PC-9 (cell line): ENCODE results near the gene CENPV. TPM values are rescaled to one million over a fixed set of nuclear protein-coding genes. Genes with fewer than 3 reads are reported as not detected.

Experiments
- BruUV-seq: library from RNA; stranded (reverse); fragments of 400-500 nt; replicated peaks from 2 replicates; lab custom pipeline; 2021; lab: Mats Ljungman, UMichigan
- CTCF ChIA-PET: fragments of 300-600 bp; sonication (Branson Sonifier 250); formaldehyde crosslinking; loops from one replicate; lab custom pipeline; 2022; ENCODE audit warnings: antibody characterized with exemption; lab: Charles Lee
- POLR2A ChIA-PET: fragments of 300-600 bp; sonication (Branson Sonifier 250); formaldehyde crosslinking; loops from one replicate; lab custom pipeline; 2022; ENCODE audit warnings: antibody characterized with exemption; ENCODE audit not compliant: unreplicated experiment; lab: Charles Lee
- DNase-seq, 2 experiments: peaks; one replicate each; pipeline versions ENCODE4 v3.0.0 to v3.0.0-alpha.2; 2015 to 2022; ENCODE audit warnings: mixed read lengths in 1 of 2
- H2AFZ ChIP-seq: fragments of 200-600 bp; sonication (generic); 2 replicates; pipeline ENCODE4 v1.8.1; 2017; ENCODE audit warnings: antibody characterized with exemption
- H3F3A ChIP-seq: fragments of 200-600 bp; sonication (generic); 2 replicates; pipeline ENCODE4 v1.8.1; 2017; ENCODE audit warnings: antibody characterized with exemption, mild to moderate bottlenecking, low read depth; ENCODE audit not compliant: insufficient read depth
- H3K27ac ChIP-seq: fragments of 200-600 bp; sonication (generic); 2 replicates; pipeline ENCODE4 v1.6.1; 2016; ENCODE audit warnings: mixed run types
- H3K27me3 ChIP-seq: fragments of 200-600 bp; sonication (generic); 2 replicates; pipeline ENCODE4 v1.6.1; 2016; ENCODE audit warnings: low read depth, mixed run types; ENCODE audit not compliant: insufficient read depth
- H3K36me3 ChIP-seq: fragments of 200-600 bp; sonication (generic); 2 replicates; pipeline ENCODE4 v1.6.1; 2016; ENCODE audit warnings: low read depth, mixed run types
- H3K4me1 ChIP-seq: fragments of 200-600 bp; sonication (generic); replicated peaks from 2 replicates; pipeline ENCODE4 v1.6.1; 2016; ENCODE audit warnings: mixed run types; ENCODE audit not compliant: insufficient read depth
- H3K4me2 ChIP-seq: fragments of 200-600 bp; sonication (generic); 2 replicates; pipeline ENCODE4 v1.6.1; 2017; ENCODE audit warnings: mixed run types
- H3K4me3 ChIP-seq: fragments of 200-600 bp; sonication (generic); 2 replicates; pipeline ENCODE4 v1.6.1; 2016; ENCODE audit warnings: mixed run types
- H3K79me2 ChIP-seq: fragments of 200-600 bp; sonication (generic); 2 replicates; pipeline ENCODE4 v1.6.1; 2017; ENCODE audit warnings: low read depth, mixed run types
- H3K9me2 ChIP-seq: fragments of 200-600 bp; sonication (generic); 2 replicates; pipeline ENCODE4 v1.8.1; 2017; ENCODE audit warnings: mild to moderate bottlenecking; ENCODE audit not compliant: insufficient read depth
- H3K9me3 ChIP-seq: fragments of 200-600 bp; sonication (generic); 2 replicates; pipeline ENCODE4 v1.8.1; 2016; ENCODE audit warnings: low read depth; ENCODE audit not compliant: insufficient read depth
- H4K20me1 ChIP-seq: fragments of 200-600 bp; sonication (generic); 2 replicates; pipeline ENCODE4 v1.8.1; 2017; ENCODE audit not compliant: insufficient read depth
- EZH2 ChIP-seq: fragments of 200-600 bp; sonication (generic); IDR thresholded peaks from 2 replicates; pipeline ENCODE4 v1.8.0; 2017; ENCODE audit warnings: antibody characterized with exemption, low read depth
- intact Hi-C: fragments of 100-400 bp; cut with micrococcal nuclease; formaldehyde crosslinking; loops from one replicate; pipeline ENCODE4 v1.10.0; 2022; ENCODE audit not compliant: unreplicated experiment
- total RNA-seq: library from RNA; stranded (reverse); gene quantifications from 2 replicates; pipeline ENCODE4 v1.2.3, GENCODE V29; 2021
- TF ChIP-seq, protein P1 (sequence below): fragments of 200-600 bp; sonication (generic); conservative IDR thresholded peaks from 2 replicates; pipeline ENCODE4 v1.6.1; 2017; ENCODE audit warnings: mixed run types, antibody characterized with exemption, mild to moderate bottlenecking, moderate library complexity

The CENPV gene
- total RNA-seq, 1 experiment from 2014 or later = 12.6 TPM

DNA sequence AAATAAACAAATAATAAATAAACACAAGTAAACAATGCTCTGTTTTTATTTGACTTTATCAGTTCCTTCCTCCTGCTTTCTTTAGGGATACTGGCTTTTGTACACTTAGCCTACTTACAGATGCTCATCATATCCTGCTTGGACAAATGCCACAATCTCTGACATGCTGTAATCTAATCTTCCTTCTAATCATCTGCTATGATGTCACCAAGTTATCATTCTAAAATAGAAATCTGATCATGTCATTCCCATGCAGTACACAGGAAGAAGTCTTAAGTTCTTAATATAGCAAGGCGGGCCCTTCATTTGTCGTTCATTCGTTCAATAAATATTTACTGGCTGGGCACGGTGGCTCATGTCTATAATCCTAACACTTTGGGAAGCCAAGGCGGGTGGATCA lies 18.5 kb upstream of the CENPV start:
- no peaks in the 10 kb centered on the region for H4K20me1 ChIP-seq
- ChIA-PET CTCF (no interaction called here), POLR2A (no interaction called here)
- no TSS peak for BruUV-seq
- H3K27me3 ChIP-seq = no peaks in the 10 kb centered on the region
- no peak overlapping the region for H3K27ac ChIP-seq
- no peak overlapping the region for H3K4me3 ChIP-seq
- no peaks in the 10 kb centered on the region for H3K9me2 ChIP-seq
- H3K79me2 ChIP-seq = no peaks in the 10 kb centered on the region
- TF ChIP-seq, protein P1, sequence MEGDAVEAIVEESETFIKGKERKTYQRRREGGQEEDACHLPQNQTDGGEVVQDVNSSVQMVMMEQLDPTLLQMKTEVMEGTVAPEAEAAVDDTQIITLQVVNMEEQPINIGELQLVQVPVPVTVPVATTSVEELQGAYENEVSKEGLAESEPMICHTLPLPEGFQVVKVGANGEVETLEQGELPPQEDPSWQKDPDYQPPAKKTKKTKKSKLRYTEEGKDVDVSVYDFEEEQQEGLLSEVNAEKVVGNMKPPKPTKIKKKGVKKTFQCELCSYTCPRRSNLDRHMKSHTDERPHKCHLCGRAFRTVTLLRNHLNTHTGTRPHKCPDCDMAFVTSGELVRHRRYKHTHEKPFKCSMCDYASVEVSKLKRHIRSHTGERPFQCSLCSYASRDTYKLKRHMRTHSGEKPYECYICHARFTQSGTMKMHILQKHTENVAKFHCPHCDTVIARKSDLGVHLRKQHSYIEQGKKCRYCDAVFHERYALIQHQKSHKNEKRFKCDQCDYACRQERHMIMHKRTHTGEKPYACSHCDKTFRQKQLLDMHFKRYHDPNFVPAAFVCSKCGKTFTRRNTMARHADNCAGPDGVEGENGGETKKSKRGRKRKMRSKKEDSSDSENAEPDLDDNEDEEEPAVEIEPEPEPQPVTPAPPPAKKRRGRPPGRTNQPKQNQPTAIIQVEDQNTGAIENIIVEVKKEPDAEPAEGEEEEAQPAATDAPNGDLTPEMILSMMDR = no peak
- TF ChIP-seq EZH2 = no peak
- no peak for DNase-seq
- H2AFZ ChIP-seq = no peak overlapping the region
- no peaks in the 10 kb centered on the region for H3K9me3 ChIP-seq
- no peaks in the 10 kb centered on the region for H3K36me3 ChIP-seq
- H3F3A ChIP-seq = no peaks in the 10 kb centered on the region
- H3K4me2 ChIP-seq = no peak overlapping the region
- no peaks in the 10 kb centered on the region for H3K4me1 ChIP-seq
- intact Hi-C loops = no loop called here

DNA sequence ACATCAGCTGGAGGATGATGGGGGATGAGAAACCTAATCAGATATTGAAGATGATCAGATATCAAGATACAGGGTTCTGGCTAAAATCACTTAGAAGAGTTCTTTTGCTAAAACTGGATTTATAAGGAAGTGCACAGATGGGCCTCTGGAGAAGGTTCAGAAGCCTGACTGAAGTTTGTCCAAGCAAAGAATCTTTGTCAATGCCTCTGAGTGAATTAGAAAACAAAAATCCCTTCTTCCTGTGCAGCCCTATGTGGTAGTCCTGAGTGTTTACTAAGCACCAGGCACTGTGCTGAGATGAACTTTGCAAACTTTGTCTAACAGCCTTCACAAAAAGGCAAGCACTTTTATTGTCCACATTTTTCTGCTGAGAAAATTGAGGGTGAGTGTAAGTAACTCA lies 11.4 kb upstream of the CENPV start:
- Histone ChIP-seq H4K20me1 (no peaks in the 10 kb centered on the region), H3K4me1 (no peaks in the 10 kb centered on the region), H3F3A (no peaks in the 10 kb centered on the region), H3K27me3 (no peaks in the 10 kb centered on the region), H3K4me2 (no peak overlapping the region), H2AFZ (no peak overlapping the region), H3K9me3 (no peaks in the 10 kb centered on the region), H3K36me3 (no peaks in the 10 kb centered on the region), H3K4me3 (no peak overlapping the region), H3K79me2 (no peaks in the 10 kb centered on the region), H3K27ac (no peak overlapping the region), H3K9me2 (no peaks in the 10 kb centered on the region)
- intact Hi-C loops = loop anchor here (10.0 kb wide), 1 partner anchor 220 kb away; no protein-coding TSS in a partner anchor
- no TSS peak for BruUV-seq
- TF ChIP-seq EZH2 = no peak
- TF ChIP-seq, protein P1 = no peak
- DNase-seq = no peak
- POLR2A ChIA-PET = interaction anchor here (0.5 to 1.2 kb wide), 2 partner anchors 75 to 77 kb away, joined by 4 read pairs; no protein-coding TSS in a partner anchor
- CTCF ChIA-PET = interaction anchor here (1.4 to 1.7 kb wide), 2 partner anchors 20 to 50 kb away, joined by 4 to 5 read pairs; no protein-coding TSS in a partner anchor

DNA sequence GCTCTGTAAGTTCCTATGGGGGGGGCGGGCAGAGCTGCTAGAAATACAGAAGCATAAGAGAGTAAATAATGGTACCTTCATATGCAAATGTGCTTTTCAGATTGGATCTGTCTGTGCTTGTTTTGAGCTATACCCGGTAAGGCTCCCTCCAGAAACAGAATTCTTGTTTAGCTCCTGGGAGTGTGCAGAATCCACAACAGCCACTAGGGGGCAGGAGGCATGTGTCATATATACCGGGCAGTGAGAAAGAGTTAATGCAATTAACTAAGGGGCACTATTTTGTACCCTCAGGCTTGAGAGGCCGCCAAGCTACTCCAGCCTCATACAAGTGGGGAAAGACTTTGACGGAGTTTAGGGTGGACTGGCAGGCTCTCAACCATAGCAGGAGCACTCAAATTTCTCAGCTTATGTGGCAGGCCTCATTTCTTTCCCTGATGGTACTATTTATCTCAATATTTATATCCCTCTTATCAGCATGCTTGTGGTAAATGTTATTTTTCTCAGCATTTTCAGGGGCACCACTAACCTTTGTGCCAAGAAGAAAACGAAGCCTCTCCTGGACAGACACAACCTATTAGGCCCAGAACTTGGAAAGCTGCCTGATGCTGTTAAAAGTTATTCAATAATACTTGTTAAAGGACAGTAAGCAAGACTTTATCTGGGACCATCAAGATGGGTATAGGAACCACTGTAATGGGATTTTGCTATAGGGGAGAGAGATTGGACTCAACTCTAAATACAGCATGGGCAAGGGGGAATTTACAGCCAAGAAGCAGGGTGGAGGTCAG lies 10.7 kb upstream of the CENPV start:
- CTCF ChIA-PET = interaction anchor here (0.5 to 1.8 kb wide), 19 partner anchors 9 to 275 kb away, joined by 3 to 11 read pairs (median 4); partner anchors contain the start of gene CENPV
- Histone ChIP-seq H3K4me3 (no peak overlapping the region), H3K9me3 (no peaks in the 10 kb centered on the region), H3K4me2 (no peak overlapping the region), H3K27me3 (no peaks in the 10 kb centered on the region), H4K20me1 (no peaks in the 10 kb centered on the region), H3K27ac (no peak overlapping the region), H3F3A (no peaks in the 10 kb centered on the region), H3K4me1 (no peaks in the 10 kb centered on the region), H3K9me2 (no peaks in the 10 kb centered on the region), H3K79me2 (no peaks in the 10 kb centered on the region), H2AFZ (no peak overlapping the region), H3K36me3 (no peaks in the 10 kb centered on the region)
- peak in 1 of 2 experiments; percentile 73 for DNase-seq
- no TSS peak for BruUV-seq
- POLR2A ChIA-PET = interaction anchor here (0.6 to 1.2 kb wide), 3 partner anchors 15 to 81 kb away, joined by 3 to 4 read pairs (median 4); no protein-coding TSS in a partner anchor
- intact Hi-C loops = loop anchor here (2.0 to 10.0 kb wide), 2 partner anchors 157 to 221 kb away; no protein-coding TSS in a partner anchor
- TF ChIP-seq EZH2 = no peak
- TF ChIP-seq, protein P1 = peak; percentile 90
